ENCODE data around the gene ZBTB20.
A peak's percentile ranks its signal among the peaks of the same experiment; 100 is the strongest.

The ZBTB20 gene

DNA sequence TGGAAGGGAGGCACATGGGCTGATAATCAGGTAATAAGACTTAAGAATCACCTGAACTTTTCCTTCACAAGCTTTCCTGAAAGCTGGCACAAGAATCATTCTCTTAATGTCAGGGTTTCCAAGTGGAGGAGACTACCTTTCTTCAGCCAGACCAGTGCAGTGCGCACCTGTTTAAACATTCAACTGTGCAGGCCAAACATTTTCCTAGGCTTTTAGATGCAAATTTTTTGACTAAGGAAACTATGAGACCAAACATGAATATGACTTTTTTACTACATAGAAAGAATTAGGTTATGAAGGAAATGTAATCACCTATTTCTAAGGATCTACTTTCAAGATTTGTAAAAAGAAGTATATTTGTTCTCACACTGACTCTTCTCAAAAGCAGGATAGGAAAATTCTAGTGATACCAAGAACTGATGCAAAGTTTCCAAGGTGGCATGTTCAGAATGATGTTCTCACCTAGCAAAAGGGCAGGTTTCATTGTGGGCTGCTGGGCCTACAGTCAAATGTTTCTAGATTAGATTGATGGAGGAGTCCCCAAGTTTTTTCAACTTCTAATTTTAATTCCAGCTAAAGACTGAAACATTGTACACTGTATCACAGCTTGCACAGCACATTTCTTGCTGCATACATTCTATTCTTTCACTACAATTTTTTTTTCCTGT is 514.2 kb downstream of the ZBTB20 start:
- DNase-seq (ENCODE audit: low read depth), result no peak
- H3K4me3 ChIP-seq (ENCODE audit: control insufficient read depth, low read depth, low read length), result no peak overlapping the region
- TF ChIP-seq, protein P1, sequence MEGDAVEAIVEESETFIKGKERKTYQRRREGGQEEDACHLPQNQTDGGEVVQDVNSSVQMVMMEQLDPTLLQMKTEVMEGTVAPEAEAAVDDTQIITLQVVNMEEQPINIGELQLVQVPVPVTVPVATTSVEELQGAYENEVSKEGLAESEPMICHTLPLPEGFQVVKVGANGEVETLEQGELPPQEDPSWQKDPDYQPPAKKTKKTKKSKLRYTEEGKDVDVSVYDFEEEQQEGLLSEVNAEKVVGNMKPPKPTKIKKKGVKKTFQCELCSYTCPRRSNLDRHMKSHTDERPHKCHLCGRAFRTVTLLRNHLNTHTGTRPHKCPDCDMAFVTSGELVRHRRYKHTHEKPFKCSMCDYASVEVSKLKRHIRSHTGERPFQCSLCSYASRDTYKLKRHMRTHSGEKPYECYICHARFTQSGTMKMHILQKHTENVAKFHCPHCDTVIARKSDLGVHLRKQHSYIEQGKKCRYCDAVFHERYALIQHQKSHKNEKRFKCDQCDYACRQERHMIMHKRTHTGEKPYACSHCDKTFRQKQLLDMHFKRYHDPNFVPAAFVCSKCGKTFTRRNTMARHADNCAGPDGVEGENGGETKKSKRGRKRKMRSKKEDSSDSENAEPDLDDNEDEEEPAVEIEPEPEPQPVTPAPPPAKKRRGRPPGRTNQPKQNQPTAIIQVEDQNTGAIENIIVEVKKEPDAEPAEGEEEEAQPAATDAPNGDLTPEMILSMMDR (conservative IDR thresholded peaks at IDR 0.05; ENCODE audit: control insufficient read depth, insufficient read depth, low read depth, low read length), result no peak

DNA sequence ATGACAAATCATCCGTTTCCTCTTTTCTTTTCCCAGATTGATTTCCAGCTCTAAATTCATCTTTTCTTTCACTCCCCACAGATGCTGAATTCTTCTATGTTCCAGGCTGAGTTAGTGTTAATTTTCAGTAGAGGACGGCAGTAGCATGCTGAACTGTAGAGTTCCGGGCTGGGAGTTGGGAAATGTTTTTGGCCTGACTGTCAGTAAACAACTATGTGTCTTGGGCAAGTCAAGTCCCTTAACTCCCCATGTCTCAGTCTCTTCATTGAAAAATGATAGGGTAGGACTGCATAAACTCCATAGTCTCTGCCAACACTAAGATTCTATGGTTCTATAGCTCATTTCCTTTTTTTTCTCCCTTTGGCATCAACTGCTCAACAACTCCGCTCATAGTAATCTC is 519.3 kb downstream of the ZBTB20 start:
- peak; percentile 73 for DNase-seq (ENCODE audit: low read depth)
- TF ChIP-seq, protein P1 (conservative IDR thresholded peaks at IDR 0.05; ENCODE audit: control insufficient read depth, insufficient read depth, low read depth, low read length), result no peak
- no peak overlapping the region for H3K4me3 ChIP-seq (ENCODE audit: control insufficient read depth, low read depth, low read length)

DNA sequence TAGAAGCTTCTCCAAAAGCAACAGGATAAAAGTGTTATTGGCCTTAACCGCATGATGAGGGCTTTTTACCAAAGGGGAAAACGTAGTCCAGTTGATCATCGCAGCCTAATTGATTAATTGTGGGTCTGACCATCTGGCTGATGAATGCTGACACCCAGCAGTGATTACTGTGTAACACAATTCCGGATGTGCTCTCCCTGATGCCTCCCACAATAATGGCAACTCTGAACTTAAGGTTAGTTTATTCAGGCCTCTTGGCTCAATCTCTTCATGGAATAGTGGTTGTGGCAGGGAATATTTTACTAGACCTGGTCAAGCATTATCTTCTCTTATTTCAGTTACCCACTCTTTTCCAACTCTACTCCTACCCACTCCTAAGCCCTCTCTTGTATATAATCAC is 520.3 kb downstream of the ZBTB20 start:
- no peak overlapping the region for H3K4me3 ChIP-seq (ENCODE audit: control insufficient read depth, low read depth, low read length)
- TF ChIP-seq, protein P1 (conservative IDR thresholded peaks at IDR 0.05; ENCODE audit: control insufficient read depth, insufficient read depth, low read depth, low read length), result no peak
- peak; percentile 12 for DNase-seq (ENCODE audit: low read depth)

DNA sequence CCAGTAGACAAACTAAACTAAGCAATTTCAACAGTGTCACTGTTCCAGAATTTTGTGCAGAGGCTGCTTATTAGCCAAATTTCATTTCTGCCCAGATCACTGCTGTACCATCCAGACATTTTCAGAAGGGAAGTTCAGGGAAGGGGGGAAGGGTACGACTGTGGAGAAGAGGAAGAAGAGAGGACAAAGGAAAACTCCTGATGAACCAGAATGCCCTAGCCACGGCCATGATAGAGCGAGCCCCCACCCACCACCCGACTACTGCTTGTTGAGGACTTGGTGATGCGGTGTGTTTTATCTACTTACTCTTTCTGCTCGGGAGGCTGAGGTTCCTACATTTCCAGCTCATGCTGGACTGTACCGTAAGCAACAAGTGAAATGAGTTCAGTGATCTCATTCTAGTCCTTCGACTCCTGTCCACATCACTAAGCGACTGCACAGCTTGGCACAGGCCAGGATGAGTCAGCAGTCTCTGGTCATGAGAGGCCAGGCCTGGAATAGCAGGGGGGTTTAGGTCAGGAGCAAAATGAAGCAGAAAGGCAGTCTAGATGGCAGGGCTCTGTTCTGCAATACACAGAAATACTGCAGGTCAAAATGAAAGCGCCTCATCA is 522.4 kb downstream of the ZBTB20 start:
- peak; percentile 99 for DNase-seq (ENCODE audit: low read depth)
- TF ChIP-seq, protein P1 (conservative IDR thresholded peaks at IDR 0.05; ENCODE audit: control insufficient read depth, insufficient read depth, low read depth, low read length), result no peak
- H3K4me3 ChIP-seq (ENCODE audit: control insufficient read depth, low read depth, low read length), result peak overlapping the region; percentile 68

DNA sequence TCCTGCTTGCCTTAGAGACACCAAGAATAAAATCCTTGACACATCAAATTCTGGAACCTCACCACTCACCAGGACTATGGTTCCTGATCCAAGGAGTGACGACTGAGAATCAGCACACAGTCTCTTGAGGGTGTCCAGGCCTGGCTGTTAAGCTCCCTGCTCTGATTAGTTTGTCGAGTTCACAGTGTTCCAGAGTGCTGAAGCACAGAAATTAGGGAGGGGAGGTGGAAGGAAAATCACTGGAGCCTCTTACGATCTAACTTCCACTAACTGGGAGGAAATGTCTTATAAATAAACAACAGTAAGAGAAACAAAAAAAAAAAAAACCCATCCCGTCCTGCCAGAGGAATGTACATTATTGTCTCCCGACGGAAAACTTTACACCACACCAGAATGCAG is 523.0 kb downstream of the ZBTB20 start:
- TF ChIP-seq, protein P1 (conservative IDR thresholded peaks at IDR 0.05; ENCODE audit: control insufficient read depth, insufficient read depth, low read depth, low read length), result no peak
- H3K4me3 ChIP-seq (ENCODE audit: control insufficient read depth, low read depth, low read length), result peak overlapping the region; percentile 68
- peak; percentile 68 for DNase-seq (ENCODE audit: low read depth)

DNA sequence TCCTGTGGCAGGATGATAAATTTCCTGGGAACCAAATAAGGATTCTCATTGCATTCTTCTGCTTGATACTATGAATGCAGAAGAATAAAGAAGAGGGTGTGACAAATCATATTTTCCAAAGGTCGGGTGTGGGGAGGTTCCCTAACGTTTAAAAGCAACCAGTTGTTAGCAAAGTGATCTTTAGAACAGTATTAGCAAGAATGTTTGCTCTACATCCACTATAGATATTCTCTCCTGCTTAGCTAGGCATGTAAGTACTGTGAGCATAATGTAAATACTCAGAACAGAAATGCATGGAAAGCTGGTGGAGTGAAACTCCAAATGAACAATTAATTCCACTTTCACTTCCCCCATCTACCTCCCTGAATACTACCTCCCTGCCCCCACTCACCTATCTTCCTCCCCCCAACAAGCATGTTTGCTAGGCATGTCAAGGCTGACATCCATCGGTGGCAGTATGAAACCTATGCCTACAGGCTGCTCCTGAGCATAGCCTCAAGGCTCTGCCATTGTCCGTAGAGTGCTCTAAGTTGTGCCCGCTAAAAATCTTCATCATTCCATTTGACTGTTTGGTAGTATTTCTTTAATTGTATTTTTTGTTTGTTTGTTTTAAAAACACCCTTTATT is 523.6 kb downstream of the ZBTB20 start:
- no peak for DNase-seq (ENCODE audit: low read depth)
- TF ChIP-seq, protein P1 (conservative IDR thresholded peaks at IDR 0.05; ENCODE audit: control insufficient read depth, insufficient read depth, low read depth, low read length), result no peak
- peak overlapping the region; percentile 68 for H3K4me3 ChIP-seq (ENCODE audit: control insufficient read depth, low read depth, low read length)
